ENCODE measurements around the gene HBQ1.

GRCh38 chr16:132120-132519 lies 48.1 kb upstream of the HBQ1 start:
- TF ChIP-seq, protein P1, sequence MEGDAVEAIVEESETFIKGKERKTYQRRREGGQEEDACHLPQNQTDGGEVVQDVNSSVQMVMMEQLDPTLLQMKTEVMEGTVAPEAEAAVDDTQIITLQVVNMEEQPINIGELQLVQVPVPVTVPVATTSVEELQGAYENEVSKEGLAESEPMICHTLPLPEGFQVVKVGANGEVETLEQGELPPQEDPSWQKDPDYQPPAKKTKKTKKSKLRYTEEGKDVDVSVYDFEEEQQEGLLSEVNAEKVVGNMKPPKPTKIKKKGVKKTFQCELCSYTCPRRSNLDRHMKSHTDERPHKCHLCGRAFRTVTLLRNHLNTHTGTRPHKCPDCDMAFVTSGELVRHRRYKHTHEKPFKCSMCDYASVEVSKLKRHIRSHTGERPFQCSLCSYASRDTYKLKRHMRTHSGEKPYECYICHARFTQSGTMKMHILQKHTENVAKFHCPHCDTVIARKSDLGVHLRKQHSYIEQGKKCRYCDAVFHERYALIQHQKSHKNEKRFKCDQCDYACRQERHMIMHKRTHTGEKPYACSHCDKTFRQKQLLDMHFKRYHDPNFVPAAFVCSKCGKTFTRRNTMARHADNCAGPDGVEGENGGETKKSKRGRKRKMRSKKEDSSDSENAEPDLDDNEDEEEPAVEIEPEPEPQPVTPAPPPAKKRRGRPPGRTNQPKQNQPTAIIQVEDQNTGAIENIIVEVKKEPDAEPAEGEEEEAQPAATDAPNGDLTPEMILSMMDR (IDR thresholded peaks at IDR 0.05): no peak
- TF ChIP-seq POLR2A (IDR thresholded peaks at IDR 0.05; ENCODE audit: low read depth) (no peak), EP300 (IDR thresholded peaks at IDR 0.05) (no peak)

Measured in esophagus muscularis mucosa (tissue), 4 donors.